Adipose tissue (tissue), 3 donors: ENCODE results near the gene DOK5. TPM values are rescaled to one million over a fixed set of nuclear protein-coding genes. Genes with fewer than 3 reads are reported as not detected.
"Not testable (repeated sequence)": the region's sequence is repeated elsewhere in the genome, so short reads cannot be mapped to it uniquely, and the experiment has no call there.

Experiments used
- H3K27ac ChIP-seq: one replicate; pipeline ENCODE4 v1.5.1; 2013; ENCODE audit warnings: low read depth, low read length
- WGBS, 3 donors: extraction: QIAGEN DNeasy Blood & Tissue Kit; methylation state at CpG; one replicate each; pipeline ENCODE4 v1.1.7; 2013; 5-methylcytosine and 5-hydroxymethylcytosine counted together
- polyA plus RNA-seq, 3 donors: library from polyadenylated mRNA; stranded (reverse); fragments of 200-250 nt; gene quantifications; one replicate each; pipeline ENCODE4 v1.2.3, GENCODE V29; 2013
- donor health status: healthy with polysubstance abuse.
- donor health status: Bipolar disorder and iron deficiency.
- donor health status: healthy.

The DOK5 gene
- polyA plus RNA-seq, 3 donors: 0.24 to 3.2 (median 2.7) TPM

GRCh38 chr20:54468082-54468481, 7.3 kb upstream of the DOK5 start:
- 55 to 79% (median 68%) methylated on average over 3 of the region's 3 CpGs for WGBS, 3 donors
- H3K27ac ChIP-seq: no peak overlapping the region

GRCh38 chr20:54469293-54469692, 6.1 kb upstream of the DOK5 start:
- H3K27ac ChIP-seq: no peak overlapping the region
- 57 to 77% (median 59%) methylated on average over 2 of the region's 2 CpGs for WGBS, 3 donors

GRCh38 chr20:54469952-54470351, 5.4 kb upstream of the DOK5 start:
- H3K27ac ChIP-seq: no peak overlapping the region
- 41 to 45% (median 43%) methylated on average over 1 of the region's 1 CpG for WGBS, 3 donors

GRCh38 chr20:54470697-54471096, 4.7 kb upstream of the DOK5 start:
- no peak overlapping the region for H3K27ac ChIP-seq
- WGBS, 3 donors: 95 to 98% (median 97%) methylated on average over 15 of the region's 15 CpGs

GRCh38 chr20:54472607-54473006, 2.8 kb upstream of the DOK5 start:
- no peak overlapping the region for H3K27ac ChIP-seq
- 91 to 96% (median 93%) methylated on average over 5 of the region's 5 CpGs for WGBS, 3 donors

GRCh38 chr20:54473340-54473739, 2.1 kb upstream of the DOK5 start:
- WGBS, 3 donors: 86 to 88% (median 88%) methylated on average over 7 of the region's 7 CpGs
- no peak overlapping the region for H3K27ac ChIP-seq

- 53 to 66% (median 57%) methylated on average over 3 of the region's 3 CpGs for WGBS, 3 donors
- H3K27ac ChIP-seq: no peak overlapping the region
Observed at GRCh38 chr20:54474046-54474445, 1.3 kb upstream of the DOK5 start.

- 10% methylated on average over 10 of the region's 10 CpGs for WGBS, 3 donors
- H3K27ac ChIP-seq: no peak overlapping the region
Observed at GRCh38 chr20:54474866-54475265, 527 bp upstream of the DOK5 start.

- WGBS, 3 donors: 3 to 5% (median 3%) methylated on average over 32 of the region's 32 CpGs
- no peak overlapping the region for H3K27ac ChIP-seq
Observed at GRCh38 chr20:54476169-54477009, 996 bp downstream of the DOK5 start.

- 17 to 36% (median 22%) methylated on average over 3 of the region's 3 CpGs for WGBS, 3 donors
- H3K27ac ChIP-seq: no peak overlapping the region
Observed at GRCh38 chr20:54477191-54477955, 2.0 kb downstream of the DOK5 start.

GRCh38 chr20:54479138-54479906, 3.9 kb downstream of the DOK5 start:
- H3K27ac ChIP-seq: no peak overlapping the region
- WGBS, 3 donors: 33 to 67% (median 53%) methylated on average over 9 of the region's 9 CpGs

GRCh38 chr20:54479937-54480336, 4.5 kb downstream of the DOK5 start:
- WGBS, 3 donors: 62 to 83% (median 80%) methylated on average over 7 of the region's 7 CpGs
- not testable (repeated sequence) for H3K27ac ChIP-seq

- no peak overlapping the region for H3K27ac ChIP-seq
- 89 to 96% (median 92%) methylated on average over 4 of the region's 4 CpGs for WGBS, 3 donors
Observed at GRCh38 chr20:54481442-54481841, 6.0 kb downstream of the DOK5 start.

GRCh38 chr20:54485631-54486030, 10.2 kb downstream of the DOK5 start:
- no peak overlapping the region for H3K27ac ChIP-seq
- WGBS, 3 donors: 84 to 91% (median 87%) methylated on average over 8 of the region's 8 CpGs

GRCh38 chr20:54486585-54486984, 11.2 kb downstream of the DOK5 start:
- H3K27ac ChIP-seq: no peak overlapping the region
- 79 to 92% (median 90%) methylated on average over 4 of the region's 4 CpGs for WGBS, 3 donors

- no peak overlapping the region for H3K27ac ChIP-seq
- WGBS, 3 donors: 65 to 77% (median 73%) methylated on average over 2 of the region's 2 CpGs
Observed at GRCh38 chr20:54488442-54488841, 13.0 kb downstream of the DOK5 start.

- 69 to 82% (median 74%) methylated on average over 7 of the region's 7 CpGs for WGBS, 3 donors
- H3K27ac ChIP-seq: no peak overlapping the region
Observed at GRCh38 chr20:54491506-54491905, 16.1 kb downstream of the DOK5 start.

- H3K27ac ChIP-seq: no peak overlapping the region
- WGBS, 3 donors: 55 to 87% (median 84%) methylated on average over 3 of the region's 3 CpGs
Observed at GRCh38 chr20:54494303-54495006, 19.1 kb downstream of the DOK5 start.
